SH-SY5Y (cell line): ENCODE measurements around the gene ATRN.

Source experiments
- GATA2 ChIP-seq: IDR thresholded peaks from 2 replicates; pipeline ENCODE4 v1.6.1; 2011; ENCODE audit warnings: mild to moderate bottlenecking, low read depth, low read length
- GATA3 ChIP-seq: IDR thresholded peaks from 2 replicates; pipeline ENCODE4 v1.6.1; 2011; ENCODE audit warnings: low read depth, mild to moderate bottlenecking, low read length, moderate library complexity

The ATRN gene

GRCh38 chr20:3616250-3616649 is 145.4 kb downstream of the ATRN start:
- no peak for TF ChIP-seq GATA3
- TF ChIP-seq GATA2: no peak

GRCh38 chr20:3621111-3621510 is 150.3 kb downstream of the ATRN start:
- no peak for TF ChIP-seq GATA2
- no peak for TF ChIP-seq GATA3

- no peak for TF ChIP-seq GATA2
- TF ChIP-seq GATA3: no peak
Measured at GRCh38 chr20:3622406-3622805, 151.6 kb downstream of the ATRN start.

- TF ChIP-seq GATA2: no peak
Measured at GRCh38 chr20:3627476-3627875, 156.7 kb downstream of the ATRN start.

- TF ChIP-seq GATA2 (no peak), GATA3 (no peak)
Measured at GRCh38 chr20:3628502-3629314, 157.9 kb downstream of the ATRN start.

GRCh38 chr20:3629893-3630292 is 159.1 kb downstream of the ATRN start:
- TF ChIP-seq GATA2: no peak
- no peak for TF ChIP-seq GATA3

- TF ChIP-seq GATA3 (no peak), GATA2 (no peak)
Measured at GRCh38 chr20:3630429-3630828, 159.6 kb downstream of the ATRN start.

GRCh38 chr20:3631534-3631933 is 160.7 kb downstream of the ATRN start:
- no peak for TF ChIP-seq GATA2

GRCh38 chr20:3632311-3633004 is 161.6 kb downstream of the ATRN start:
- no peak for TF ChIP-seq GATA3
- no peak for TF ChIP-seq GATA2

GRCh38 chr20:3633913-3634478 is 163.2 kb downstream of the ATRN start:
- no peak for TF ChIP-seq GATA2
- no peak for TF ChIP-seq GATA3

- TF ChIP-seq GATA3 (no peak), GATA2 (no peak)
Measured at GRCh38 chr20:3635346-3635745, 164.5 kb downstream of the ATRN start.

GRCh38 chr20:3640259-3640658 is 169.4 kb downstream of the ATRN start:
- TF ChIP-seq GATA3 (no peak), GATA2 (no peak)

- TF ChIP-seq GATA3 (no peak), GATA2 (no peak)
Measured at GRCh38 chr20:3645309-3646066, 174.7 kb downstream of the ATRN start.

GRCh38 chr20:3646067-3646440 is 175.2 kb downstream of the ATRN start:
- TF ChIP-seq GATA2: no peak
- TF ChIP-seq GATA3: no peak

GRCh38 chr20:3646651-3647050 is 175.8 kb downstream of the ATRN start:
- TF ChIP-seq GATA2 (no peak), GATA3 (no peak)
